Stomach (tissue), 4 donors: ENCODE data around the gene EHBP1L1.

ENCODE experiments used
- CTCF ChIP-seq, 7 experiments: fragments of 450-650 bp in 4 of 7; fragments of 200-600 bp in 3 of 7; sonication (generic) in 3 of 7; IDR thresholded peaks; one replicate each; pipeline ENCODE4 v1.5.1; 2016 to 2019; ENCODE audit warnings: antibody characterized with exemption in 7 of 7, control low read depth in 2 of 7, mild to moderate bottlenecking in 1 of 7
- POLR2A ChIP-seq, 4 donors: fragments of 450-650 bp; IDR thresholded peaks; one replicate each; pipeline ENCODE4 v1.6.1; 2016; ENCODE audit warnings: antibody characterized with exemption in 4 of 4, control low read depth in 2 of 4, mild to moderate bottlenecking in 1 of 4, moderate library complexity in 1 of 4
- POLR2AphosphoS5 ChIP-seq, 3 donors: sonication (generic); formaldehyde crosslinking; IDR thresholded peaks; one replicate each; pipeline ENCODE4 v1.6.1; 2016; ENCODE audit warnings: antibody characterized with exemption in 3 of 3

GRCh38 chr11:65545853-65546216 is 30.0 kb upstream of the EHBP1L1 start:
- no peak for TF ChIP-seq POLR2A (IDR thresholded peaks at IDR 0.05)
- no peak for TF ChIP-seq CTCF (IDR thresholded peaks at IDR 0.05)
- TF ChIP-seq POLR2AphosphoS5 (IDR thresholded peaks at IDR 0.05), result no peak
